PFSK-1 (cell line): ENCODE measurements around the gene SLC6A6.

Source experiments
- POLR2AphosphoS5 ChIP-seq: IDR thresholded peaks from 2 replicates; pipeline ENCODE4 v1.6.1; 2012; ENCODE audit warnings: low read depth, mild to moderate bottlenecking, control low read depth, low read length, moderate library complexity
- REST ChIP-seq, 2 experiments: IDR thresholded peaks; 2 replicates each; pipeline versions ENCODE4 v1.6.1 to v1.8.0; 2011 to 2012; ENCODE audit warnings: low read depth in 2 of 2, low read length in 2 of 2, control low read depth in 1 of 2, inconsistent platforms in 1 of 2, mild to moderate bottlenecking in 1 of 2, moderate library complexity in 1 of 2; ENCODE audit not compliant: insufficient read depth in 1 of 2
- TAF1 ChIP-seq: IDR thresholded peaks from 2 replicates; pipeline ENCODE4 v1.6.1; 2012; ENCODE audit warnings: low read length, control low read depth, borderline replicate concordance; ENCODE audit not compliant: insufficient read depth

- TF ChIP-seq POLR2AphosphoS5 = no peak
- no peak for TF ChIP-seq REST (IDR thresholded peaks at IDR 0.05; ENCODE audit: insufficient read depth in 1 of 2, low read depth in 2 of 2, low read length in 2 of 2)
- no peak for TF ChIP-seq TAF1
These were observed 78.7 kb downstream of the SLC6A6 start for GRCh38 chr3:14481018-14481645.
